Measurements from ENCODE around the gene SYNJ2. TPM values are rescaled to one million over a fixed set of nuclear protein-coding genes. Genes with fewer than 3 reads are reported as not detected.

Gene SYNJ2
- polyA plus RNA-seq, 1 donor from 2014 or later: 0.12 TPM

DNA sequence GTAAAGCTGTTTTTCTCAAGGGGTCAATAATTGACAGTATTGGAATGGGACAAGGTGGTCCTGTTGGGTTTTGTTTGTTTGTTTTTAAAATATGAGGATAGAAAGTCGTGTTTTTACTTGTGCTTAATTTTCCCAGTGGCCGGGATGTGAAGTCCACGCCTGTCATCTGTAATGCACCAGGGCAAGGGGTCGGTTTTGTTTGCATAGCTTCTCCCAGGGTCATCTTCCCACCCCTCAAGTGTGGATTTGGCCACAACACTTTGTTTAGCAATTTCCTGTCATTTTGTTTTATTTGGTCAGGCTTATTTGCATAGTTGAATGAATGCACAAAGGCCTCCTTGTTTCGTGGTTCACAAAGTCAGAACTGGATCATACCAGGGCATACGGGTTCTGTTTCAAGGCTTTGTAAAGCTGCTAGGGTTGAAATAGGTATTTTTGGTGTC lies 29.8 kb downstream of the SYNJ2 start:
- no peaks in the 10 kb centered on the region for H3K27me3 ChIP-seq (ENCODE audit: insufficient read depth, low read depth, low read length)
- no peak overlapping the region for H3K9ac ChIP-seq (ENCODE audit: low read length)
- H3F3A ChIP-seq (ENCODE audit: insufficient read depth, low read length, poor library complexity, severe bottlenecking): no peaks in the 10 kb centered on the region
- no peaks in the 10 kb centered on the region for H4K20me1 ChIP-seq (ENCODE audit: insufficient read depth)
- TF ChIP-seq RAD21 (conservative IDR thresholded peaks at IDR 0.05) (no peak), TAF1 (IDR thresholded peaks at IDR 0.05; ENCODE audit: low read depth) (no peak), POLR2AphosphoS5 (IDR thresholded peaks at IDR 0.05) (no peak), EP300 (conservative IDR thresholded peaks at IDR 0.05; ENCODE audit: poor library complexity, severe bottlenecking) (no peak), MXI1 (conservative IDR thresholded peaks at IDR 0.05; ENCODE audit: poor library complexity, severe bottlenecking) (no peak), EZH2 (IDR thresholded peaks at IDR 0.05; ENCODE audit: borderline replicate concordance, insufficient read depth, low read length, poor library complexity, severe bottlenecking) (no peak), SMC3 (conservative IDR thresholded peaks at IDR 0.05; ENCODE audit: poor library complexity) (no peak)
- TF ChIP-seq, protein P1, sequence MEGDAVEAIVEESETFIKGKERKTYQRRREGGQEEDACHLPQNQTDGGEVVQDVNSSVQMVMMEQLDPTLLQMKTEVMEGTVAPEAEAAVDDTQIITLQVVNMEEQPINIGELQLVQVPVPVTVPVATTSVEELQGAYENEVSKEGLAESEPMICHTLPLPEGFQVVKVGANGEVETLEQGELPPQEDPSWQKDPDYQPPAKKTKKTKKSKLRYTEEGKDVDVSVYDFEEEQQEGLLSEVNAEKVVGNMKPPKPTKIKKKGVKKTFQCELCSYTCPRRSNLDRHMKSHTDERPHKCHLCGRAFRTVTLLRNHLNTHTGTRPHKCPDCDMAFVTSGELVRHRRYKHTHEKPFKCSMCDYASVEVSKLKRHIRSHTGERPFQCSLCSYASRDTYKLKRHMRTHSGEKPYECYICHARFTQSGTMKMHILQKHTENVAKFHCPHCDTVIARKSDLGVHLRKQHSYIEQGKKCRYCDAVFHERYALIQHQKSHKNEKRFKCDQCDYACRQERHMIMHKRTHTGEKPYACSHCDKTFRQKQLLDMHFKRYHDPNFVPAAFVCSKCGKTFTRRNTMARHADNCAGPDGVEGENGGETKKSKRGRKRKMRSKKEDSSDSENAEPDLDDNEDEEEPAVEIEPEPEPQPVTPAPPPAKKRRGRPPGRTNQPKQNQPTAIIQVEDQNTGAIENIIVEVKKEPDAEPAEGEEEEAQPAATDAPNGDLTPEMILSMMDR (IDR thresholded peaks at IDR 0.05; ENCODE audit: poor library complexity, severe bottlenecking): no peak
- TF ChIP-seq, protein P2, sequence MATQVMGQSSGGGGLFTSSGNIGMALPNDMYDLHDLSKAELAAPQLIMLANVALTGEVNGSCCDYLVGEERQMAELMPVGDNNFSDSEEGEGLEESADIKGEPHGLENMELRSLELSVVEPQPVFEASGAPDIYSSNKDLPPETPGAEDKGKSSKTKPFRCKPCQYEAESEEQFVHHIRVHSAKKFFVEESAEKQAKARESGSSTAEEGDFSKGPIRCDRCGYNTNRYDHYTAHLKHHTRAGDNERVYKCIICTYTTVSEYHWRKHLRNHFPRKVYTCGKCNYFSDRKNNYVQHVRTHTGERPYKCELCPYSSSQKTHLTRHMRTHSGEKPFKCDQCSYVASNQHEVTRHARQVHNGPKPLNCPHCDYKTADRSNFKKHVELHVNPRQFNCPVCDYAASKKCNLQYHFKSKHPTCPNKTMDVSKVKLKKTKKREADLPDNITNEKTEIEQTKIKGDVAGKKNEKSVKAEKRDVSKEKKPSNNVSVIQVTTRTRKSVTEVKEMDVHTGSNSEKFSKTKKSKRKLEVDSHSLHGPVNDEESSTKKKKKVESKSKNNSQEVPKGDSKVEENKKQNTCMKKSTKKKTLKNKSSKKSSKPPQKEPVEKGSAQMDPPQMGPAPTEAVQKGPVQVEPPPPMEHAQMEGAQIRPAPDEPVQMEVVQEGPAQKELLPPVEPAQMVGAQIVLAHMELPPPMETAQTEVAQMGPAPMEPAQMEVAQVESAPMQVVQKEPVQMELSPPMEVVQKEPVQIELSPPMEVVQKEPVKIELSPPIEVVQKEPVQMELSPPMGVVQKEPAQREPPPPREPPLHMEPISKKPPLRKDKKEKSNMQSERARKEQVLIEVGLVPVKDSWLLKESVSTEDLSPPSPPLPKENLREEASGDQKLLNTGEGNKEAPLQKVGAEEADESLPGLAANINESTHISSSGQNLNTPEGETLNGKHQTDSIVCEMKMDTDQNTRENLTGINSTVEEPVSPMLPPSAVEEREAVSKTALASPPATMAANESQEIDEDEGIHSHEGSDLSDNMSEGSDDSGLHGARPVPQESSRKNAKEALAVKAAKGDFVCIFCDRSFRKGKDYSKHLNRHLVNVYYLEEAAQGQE (IDR thresholded peaks at IDR 0.05; ENCODE audit: borderline replicate concordance): no peak
- no peak overlapping the region for H3K4me3 ChIP-seq (ENCODE audit: low read length)
- H3K9me3 ChIP-seq (ENCODE audit: low read length): peaks cover 4% of the 10 kb centered on the region
- H3K36me3 ChIP-seq (ENCODE audit: insufficient read depth, low read length): no peaks in the 10 kb centered on the region
- H3K9me2 ChIP-seq (ENCODE audit: insufficient read depth, low read length): no peaks in the 10 kb centered on the region
- no peak overlapping the region for H2AFZ ChIP-seq (ENCODE audit: low read depth, low read length)
- H3K27ac ChIP-seq (ENCODE audit: low read length): no peak overlapping the region
- no peak overlapping the region for H3K4me2 ChIP-seq (ENCODE audit: low read length)
- no peaks in the 10 kb centered on the region for H3K79me2 ChIP-seq (replicated peaks; ENCODE audit: insufficient read depth, low read length)

DNA sequence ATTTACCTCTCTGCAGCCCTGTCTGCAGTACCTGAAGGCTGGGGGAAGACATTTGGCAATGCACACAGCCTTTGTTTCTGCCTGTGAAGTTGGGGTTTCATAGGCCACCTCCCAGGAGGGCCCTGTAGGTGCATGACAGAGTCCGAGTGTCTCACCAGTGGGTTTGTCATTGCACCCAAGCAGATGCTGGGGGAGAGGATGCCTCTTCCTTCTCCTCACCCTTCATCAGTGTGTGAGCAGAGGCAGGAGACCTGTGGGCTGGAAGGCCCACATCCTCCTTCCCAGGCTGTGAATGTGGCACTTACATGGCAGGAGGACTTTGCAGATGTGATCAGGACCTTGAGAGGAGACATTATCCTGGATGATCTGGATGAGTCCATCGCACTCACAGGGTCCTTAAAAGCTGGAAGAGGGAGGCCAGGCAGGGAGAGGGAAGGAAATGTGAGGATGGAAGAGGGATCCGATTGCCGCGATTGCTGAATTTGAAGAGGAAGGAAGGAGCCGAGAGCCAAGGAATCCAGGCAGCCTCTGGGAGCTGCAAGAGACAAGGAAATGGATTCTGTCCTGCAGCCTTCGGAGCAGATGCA lies 30.4 kb downstream of the SYNJ2 start:
- no peaks in the 10 kb centered on the region for H3K79me2 ChIP-seq (replicated peaks; ENCODE audit: insufficient read depth, low read length)
- TF ChIP-seq, protein P1 (IDR thresholded peaks at IDR 0.05; ENCODE audit: poor library complexity, severe bottlenecking): no peak
- TF ChIP-seq TAF1 (IDR thresholded peaks at IDR 0.05; ENCODE audit: low read depth) (no peak), POLR2AphosphoS5 (IDR thresholded peaks at IDR 0.05) (no peak), SMC3 (conservative IDR thresholded peaks at IDR 0.05; ENCODE audit: poor library complexity) (no peak), RAD21 (conservative IDR thresholded peaks at IDR 0.05) (no peak), EZH2 (IDR thresholded peaks at IDR 0.05; ENCODE audit: borderline replicate concordance, insufficient read depth, low read length, poor library complexity, severe bottlenecking) (no peak), MXI1 (conservative IDR thresholded peaks at IDR 0.05; ENCODE audit: poor library complexity, severe bottlenecking) (no peak), EP300 (conservative IDR thresholded peaks at IDR 0.05; ENCODE audit: poor library complexity, severe bottlenecking) (no peak)
- TF ChIP-seq, protein P2 (IDR thresholded peaks at IDR 0.05; ENCODE audit: borderline replicate concordance): no peak
- H3K4me2 ChIP-seq (ENCODE audit: low read length): no peak overlapping the region
- H3F3A ChIP-seq (ENCODE audit: insufficient read depth, low read length, poor library complexity, severe bottlenecking): no peaks in the 10 kb centered on the region
- H3K27ac ChIP-seq (ENCODE audit: low read length): no peak overlapping the region
- H3K27me3 ChIP-seq (ENCODE audit: insufficient read depth, low read depth, low read length): no peaks in the 10 kb centered on the region
- H3K9me3 ChIP-seq (ENCODE audit: low read length): peaks cover 4% of the 10 kb centered on the region
- no peaks in the 10 kb centered on the region for H4K20me1 ChIP-seq (ENCODE audit: insufficient read depth)
- H3K9me2 ChIP-seq (ENCODE audit: insufficient read depth, low read length): no peaks in the 10 kb centered on the region
- no peaks in the 10 kb centered on the region for H3K36me3 ChIP-seq (ENCODE audit: insufficient read depth, low read length)
- no peak overlapping the region for H2AFZ ChIP-seq (ENCODE audit: low read depth, low read length)
- no peak overlapping the region for H3K9ac ChIP-seq (ENCODE audit: low read length)
- H3K4me3 ChIP-seq (ENCODE audit: low read length): no peak overlapping the region

Data from neural cell (in vitro differentiated cells).